Measurements from ENCODE around the gene TLNRD1.

The TLNRD1 gene

GRCh38 chr15:81002009-81002330 lies 1.2 kb downstream of the TLNRD1 start:
- DNase-seq (ENCODE audit: low read depth in 2 of 2), result no peak

- DNase-seq (ENCODE audit: low read depth in 2 of 2), result no peak
Measured at GRCh38 chr15:81002331-81003096, 1.8 kb downstream of the TLNRD1 start.

GRCh38 chr15:81003097-81003350 lies 2.3 kb downstream of the TLNRD1 start:
- no peak for DNase-seq (ENCODE audit: low read depth in 2 of 2)

GRCh38 chr15:81006124-81006523 lies 5.4 kb downstream of the TLNRD1 start:
- DNase-seq (ENCODE audit: low read depth in 2 of 2), result no peak

- no peak for DNase-seq (ENCODE audit: low read depth in 2 of 2)
Measured at GRCh38 chr15:81007428-81008064, 6.8 kb downstream of the TLNRD1 start.

GRCh38 chr15:81008312-81008711 lies 7.6 kb downstream of the TLNRD1 start:
- DNase-seq (ENCODE audit: low read depth in 2 of 2), result no peak

- no peak for DNase-seq (ENCODE audit: low read depth in 2 of 2)
Measured at GRCh38 chr15:81010086-81010485, 9.4 kb downstream of the TLNRD1 start.

GRCh38 chr15:81011593-81011992 lies 10.9 kb downstream of the TLNRD1 start:
- DNase-seq (ENCODE audit: low read depth in 2 of 2), result no peak

- DNase-seq (ENCODE audit: low read depth in 2 of 2), result no peak
Measured at GRCh38 chr15:81012588-81012987, 11.9 kb downstream of the TLNRD1 start.

- DNase-seq (ENCODE audit: low read depth in 2 of 2), result no peak
Measured at GRCh38 chr15:81013396-81013929, 12.7 kb downstream of the TLNRD1 start.

- no peak for DNase-seq (ENCODE audit: low read depth in 2 of 2)
Measured at GRCh38 chr15:81014446-81015093, 13.8 kb downstream of the TLNRD1 start.

GRCh38 chr15:81015621-81016488 lies 15.1 kb downstream of the TLNRD1 start:
- no peak for DNase-seq (ENCODE audit: low read depth in 2 of 2)

- DNase-seq (ENCODE audit: low read depth in 2 of 2), result no peak
Measured at GRCh38 chr15:81016489-81017068, 15.9 kb downstream of the TLNRD1 start.

- DNase-seq (ENCODE audit: low read depth in 2 of 2), result no peak
Measured at GRCh38 chr15:81018197-81018596, 17.5 kb downstream of the TLNRD1 start.

- no peak for DNase-seq (ENCODE audit: low read depth in 2 of 2)
Measured at GRCh38 chr15:81021321-81021720, 20.6 kb downstream of the TLNRD1 start.

GRCh38 chr15:81023483-81024264 lies 23.0 kb downstream of the TLNRD1 start:
- no peak for DNase-seq (ENCODE audit: low read depth in 2 of 2)

- no peak for DNase-seq (ENCODE audit: low read depth in 2 of 2)
Measured at GRCh38 chr15:81024265-81024872, 23.6 kb downstream of the TLNRD1 start.

- no peak for DNase-seq (ENCODE audit: low read depth in 2 of 2)
Measured at GRCh38 chr15:81024936-81025335, 24.2 kb downstream of the TLNRD1 start.

- DNase-seq (ENCODE audit: low read depth in 2 of 2), result no peak
Measured at GRCh38 chr15:81025721-81026370, 25.1 kb downstream of the TLNRD1 start.

Data from stimulated activated CD8-positive, alpha-beta memory T cell treated with anti-CD3 and anti-CD28 coated beads, Interleukin-2, amount 100 ng/mL, for 48 hours (primary cell).